Measurements from ENCODE around the gene AQR. TPM values are rescaled to one million over a fixed set of nuclear protein-coding genes. Genes with fewer than 3 reads are reported as not detected.

The AQR gene
- total RNA-seq, 1 experiment from 2014 or later = 30.7 TPM

GRCh38 chr15:34964277-34964676 is 5.3 kb downstream of the AQR start:
- POLR2A ChIA-PET = no interaction called here
- Histone ChIP-seq H3K4me1 (ENCODE audit: control insufficient read depth in 1 of 2, insufficient read depth in 2 of 2, low read length in 2 of 2) (peaks cover 5 to 10% of the 10 kb centered on the region in 2 experiments; a peak in 2 of 4 replicates), H3K4me2 (ENCODE audit: low read length) (no peak overlapping the region), H3K79me2 (ENCODE audit: insufficient read depth, low read length) (peaks cover 97% of the 10 kb centered on the region), H3K27me3 (ENCODE audit: insufficient read depth, low read length) (no peaks in the 10 kb centered on the region), H4K20me1 (ENCODE audit: insufficient read depth) (peaks cover 3% of the 10 kb centered on the region; the same call in 1 of the 2 replicates), H3K9ac (ENCODE audit: low read length) (no peak overlapping the region), H3K4me3 (replicated peaks in 1 of 2; ENCODE audit: low read depth in 1 of 2, low read length in 2 of 2) (no peak overlapping the region), H3K27ac (ENCODE audit: low read depth, low read length) (no peak overlapping the region), H3K9me2 (ENCODE audit: insufficient read depth) (no peaks in the 10 kb centered on the region), H3K9me3 (ENCODE audit: control insufficient read depth in 1 of 2, insufficient read depth in 1 of 2, low read depth in 1 of 2, low read length in 2 of 2) (no peaks in the 10 kb centered on the region), H3K36me3 (ENCODE audit: control insufficient read depth in 1 of 2, insufficient read depth in 2 of 2, low read length in 2 of 2) (peaks cover 16 to 19% of the 10 kb centered on the region in 2 experiments), H2AFZ (ENCODE audit: low read depth, low read length, poor library complexity, severe bottlenecking) (no peak overlapping the region)
- ATAC-seq = no peak
- RAD21 ChIA-PET (ENCODE audit: low non-redundant PET in 1 of 2, low total read pairs in 2 of 2, uncharacterized antibody in 2 of 2, unreplicated experiment in 2 of 2) = interaction anchor here in 1 of 2 experiments (0.7 kb wide), 1 partner anchor 12 kb away, joined by 3 read pairs; no protein-coding TSS in a partner anchor
- TF ChIP-seq CEBPB (IDR thresholded peaks at IDR 0.05; ENCODE audit: low read depth) (no peak), ZBTB33 (IDR thresholded peaks at IDR 0.05; ENCODE audit: extremely low read depth, insufficient replicate concordance, low read length) (no peak), REST (IDR thresholded peaks at IDR 0.05; ENCODE audit: low read depth) (no peak), SRF (IDR thresholded peaks at IDR 0.05; ENCODE audit: low read depth) (no peak), EZH2 (IDR thresholded peaks at IDR 0.05) (no peak), SIN3A (IDR thresholded peaks at IDR 0.05; ENCODE audit: low read depth) (no peak), FOSL1 (IDR thresholded peaks at IDR 0.05; ENCODE audit: low read depth) (no peak), TCF7L2 (IDR thresholded peaks at IDR 0.05; ENCODE audit: borderline replicate concordance, extremely low read depth, insufficient read depth, insufficient read length) (no peak), ATF3 (IDR thresholded peaks at IDR 0.05) (no peak), MAX (IDR thresholded peaks at IDR 0.05) (no peak), POLR2A (IDR thresholded peaks at IDR 0.05; ENCODE audit: borderline replicate concordance, extremely low read depth, insufficient read depth, insufficient read length) (no peak), JUND (IDR thresholded peaks at IDR 0.05) (no peak), CTCF (IDR thresholded peaks at IDR 0.05 in 2 of 3, conservative IDR thresholded peaks at IDR 0.05 in 1 of 3; ENCODE audit: borderline replicate concordance in 1 of 3, insufficient read depth in 1 of 3, low read depth in 2 of 3, low read length in 2 of 3) (no peak), ZNF274 (IDR thresholded peaks at IDR 0.05; ENCODE audit: low read depth, low read length) (no peak), SP1 (IDR thresholded peaks at IDR 0.05; ENCODE audit: low read depth) (no peak), EGR1 (IDR thresholded peaks at IDR 0.05; ENCODE audit: low read depth) (no peak), CBX3 (IDR thresholded peaks at IDR 0.05; ENCODE audit: low read depth) (no peak), ZFX (IDR thresholded peaks at IDR 0.05) (no peak), POLR2AphosphoS5 (IDR thresholded peaks at IDR 0.05; ENCODE audit: low read depth, low read length) (no peak)
- CTCF ChIA-PET = interaction anchor here (0.6 to 0.8 kb wide), 2 partner anchors 16 to 472 kb away, joined by 3 read pairs; no protein-coding TSS in a partner anchor
- no peak for DNase-seq (ENCODE audit: low read depth, low spot score)
- intact Hi-C loops (cut with micrococcal nuclease) = no loop called here
- BruUV-seq (replicated peaks) = no TSS peak
